ENCODE results near the gene HDDC2. TPM values are rescaled to one million over a fixed set of nuclear protein-coding genes. Genes with fewer than 3 reads are reported as not detected.
A peak's percentile ranks its signal among the peaks of the same experiment; 100 is the strongest.

The HDDC2 gene
- polyA plus RNA-seq, 3 donors = 24.4 to 59.9 (median 42.6) TPM

DNA sequence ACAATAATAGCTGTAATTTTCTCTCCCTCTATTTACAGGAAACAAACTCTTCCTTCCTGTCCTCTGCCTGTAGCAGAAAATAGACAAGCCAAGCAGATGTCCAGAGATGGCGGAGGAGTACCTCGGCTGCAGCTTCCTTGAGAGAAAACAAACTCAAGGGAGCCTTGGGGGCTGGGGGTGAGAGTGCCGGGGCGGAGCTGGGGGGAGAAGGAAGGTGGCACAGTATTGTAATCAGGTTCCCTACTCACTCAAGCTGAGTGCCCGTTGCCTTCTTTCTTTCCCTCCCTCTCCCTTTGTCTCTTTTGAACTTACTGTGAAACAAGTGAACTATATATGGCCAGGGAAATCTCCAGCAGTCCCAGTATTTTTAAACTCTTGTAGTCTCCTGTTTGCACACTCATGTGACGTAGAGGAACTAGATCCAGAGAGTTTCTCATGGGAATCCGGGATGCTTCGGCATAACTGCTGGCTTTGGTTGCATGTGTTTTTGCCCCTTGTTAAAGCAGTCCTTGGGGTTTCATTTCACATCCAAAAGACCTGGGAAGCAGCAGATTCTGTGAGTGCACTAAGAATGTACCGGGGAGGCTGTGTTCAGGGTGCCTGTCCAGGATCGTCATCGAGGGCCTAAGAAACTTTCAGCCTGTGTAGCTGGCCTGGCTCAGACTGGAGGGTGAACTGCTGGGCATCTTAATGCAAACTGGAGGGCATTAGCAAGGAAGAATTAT, 44.6 kb upstream of the HDDC2 start:
- 63% methylated on average over 8 of the region's 11 CpGs for WGBS (ENCODE audit: insufficient coverage)
- H4K20me1 ChIP-seq (ENCODE audit: insufficient read depth, low read length) = no peaks in the 10 kb centered on the region
- H3K27me3 Mint-ChIP-seq (ENCODE audit: low read depth in 3 of 3) = peaks cover 0 to 1% (median 0%) of the 10 kb centered on the region in 3 donors
- no peaks in the 10 kb centered on the region for H3K4me1 Mint-ChIP-seq
- peak overlapping the region; percentile 55 for H2AFZ ChIP-seq (ENCODE audit: insufficient read depth, low read depth, low read length, poor library complexity, severe bottlenecking)
- DNase-seq = no peak
- H3K36me3 Mint-ChIP-seq = no peaks in the 10 kb centered on the region
- no peak overlapping the region for H3K27ac ChIP-seq (ENCODE audit: low read depth in 1 of 2, low read length in 2 of 2)
- H3K27me3 ChIP-seq (ENCODE audit: control insufficient read depth in 2 of 2, insufficient read depth in 2 of 2, low read length in 2 of 2) = no peaks in the 10 kb centered on the region
- peaks cover 11 to 13% of the 10 kb centered on the region in 2 donors for H3K4me1 ChIP-seq (ENCODE audit: control insufficient read depth in 1 of 2, insufficient read depth in 2 of 2, low read length in 2 of 2)
- TF ChIP-seq, protein P1, sequence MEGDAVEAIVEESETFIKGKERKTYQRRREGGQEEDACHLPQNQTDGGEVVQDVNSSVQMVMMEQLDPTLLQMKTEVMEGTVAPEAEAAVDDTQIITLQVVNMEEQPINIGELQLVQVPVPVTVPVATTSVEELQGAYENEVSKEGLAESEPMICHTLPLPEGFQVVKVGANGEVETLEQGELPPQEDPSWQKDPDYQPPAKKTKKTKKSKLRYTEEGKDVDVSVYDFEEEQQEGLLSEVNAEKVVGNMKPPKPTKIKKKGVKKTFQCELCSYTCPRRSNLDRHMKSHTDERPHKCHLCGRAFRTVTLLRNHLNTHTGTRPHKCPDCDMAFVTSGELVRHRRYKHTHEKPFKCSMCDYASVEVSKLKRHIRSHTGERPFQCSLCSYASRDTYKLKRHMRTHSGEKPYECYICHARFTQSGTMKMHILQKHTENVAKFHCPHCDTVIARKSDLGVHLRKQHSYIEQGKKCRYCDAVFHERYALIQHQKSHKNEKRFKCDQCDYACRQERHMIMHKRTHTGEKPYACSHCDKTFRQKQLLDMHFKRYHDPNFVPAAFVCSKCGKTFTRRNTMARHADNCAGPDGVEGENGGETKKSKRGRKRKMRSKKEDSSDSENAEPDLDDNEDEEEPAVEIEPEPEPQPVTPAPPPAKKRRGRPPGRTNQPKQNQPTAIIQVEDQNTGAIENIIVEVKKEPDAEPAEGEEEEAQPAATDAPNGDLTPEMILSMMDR (IDR thresholded peaks at IDR 0.05) = no peak
- peak overlapping the region in 1 of 7 donors; percentile 59 for H3K27ac Mint-ChIP-seq
- peaks cover 0 to 2% (median 0%) of the 10 kb centered on the region in 7 donors for H3K9me3 Mint-ChIP-seq
- no peaks in the 10 kb centered on the region for H3K9me3 ChIP-seq (replicated peaks in 1 of 2; ENCODE audit: control insufficient read depth in 1 of 2, insufficient read depth in 1 of 2, low read length in 2 of 2)
- peak overlapping the region; percentile 39 for H3K4me2 ChIP-seq (replicated peaks; ENCODE audit: extremely low read depth, low read length, poor library complexity, severe bottlenecking)
- intact Hi-C loops (cut with micrococcal nuclease) = no loop called here
- peak overlapping the region in 1 of 3 experiments; percentile 19 for H3K4me3 ChIP-seq (replicated peaks in 1 of 3; ENCODE audit: low read depth in 2 of 3, low read length in 3 of 3)
- peak overlapping the region in 1 of 2 donors; percentile 42 for H3K4me3 Mint-ChIP-seq
- no peaks in the 10 kb centered on the region for H3K36me3 ChIP-seq (replicated peaks in 1 of 2; ENCODE audit: control insufficient read depth in 1 of 2, insufficient read depth in 2 of 2, low read length in 2 of 2)
- H3K79me2 ChIP-seq (ENCODE audit: insufficient read depth, low read length) = no peaks in the 10 kb centered on the region
- peak overlapping the region; percentile 2 for H3K9ac ChIP-seq (ENCODE audit: insufficient read depth, low read length, poor library complexity, severe bottlenecking)

DNA sequence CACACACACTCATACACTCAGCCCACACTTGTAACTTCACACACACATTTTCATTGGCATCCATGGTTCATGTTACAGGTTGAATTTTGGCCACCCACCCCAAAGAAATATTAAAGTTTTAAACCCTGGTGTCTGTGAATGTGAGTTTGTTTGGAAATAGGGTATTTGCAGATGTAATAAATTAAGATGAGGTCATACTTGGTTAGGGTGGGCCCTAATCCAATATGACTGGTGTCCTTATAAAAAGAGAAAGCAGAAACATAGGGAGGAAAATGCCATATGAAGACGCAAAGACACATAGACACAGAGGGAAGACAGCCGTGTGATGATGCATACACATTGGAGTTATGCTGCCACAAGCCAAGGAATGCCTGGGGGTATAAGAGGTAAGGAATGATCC, 39.7 kb upstream of the HDDC2 start:
- DNase-seq = no peak
- no peak overlapping the region for H3K9ac ChIP-seq (ENCODE audit: insufficient read depth, low read length, poor library complexity, severe bottlenecking)
- H4K20me1 ChIP-seq (ENCODE audit: insufficient read depth, low read length) = no peaks in the 10 kb centered on the region
- no peaks in the 10 kb centered on the region for H3K27me3 ChIP-seq (ENCODE audit: control insufficient read depth in 2 of 2, insufficient read depth in 2 of 2, low read length in 2 of 2)
- H3K36me3 ChIP-seq (replicated peaks in 1 of 2; ENCODE audit: control insufficient read depth in 1 of 2, insufficient read depth in 2 of 2, low read length in 2 of 2) = no peaks in the 10 kb centered on the region
- Mint-ChIP-seq H3K27me3 (ENCODE audit: low read depth in 3 of 3) (peaks cover 0 to 7% (median 3%) of the 10 kb centered on the region in 3 donors), H3K36me3 (no peaks in the 10 kb centered on the region), H3K4me3 (no peak overlapping the region), H3K27ac (peak overlapping the region in 1 of 7 donors; percentile 7), H3K9me3 (peaks cover 0 to 2% (median 0%) of the 10 kb centered on the region in 7 donors), H3K4me1 (no peaks in the 10 kb centered on the region)
- TF ChIP-seq, protein P1 (IDR thresholded peaks at IDR 0.05) = no peak
- no peaks in the 10 kb centered on the region for H3K79me2 ChIP-seq (ENCODE audit: insufficient read depth, low read length)
- no peak overlapping the region for H3K4me3 ChIP-seq (replicated peaks in 1 of 3; ENCODE audit: low read depth in 2 of 3, low read length in 3 of 3)
- H2AFZ ChIP-seq (ENCODE audit: insufficient read depth, low read depth, low read length, poor library complexity, severe bottlenecking) = no peak overlapping the region
- no peak overlapping the region for H3K4me2 ChIP-seq (replicated peaks; ENCODE audit: extremely low read depth, low read length, poor library complexity, severe bottlenecking)
- H3K27ac ChIP-seq (ENCODE audit: low read depth in 1 of 2, low read length in 2 of 2) = no peak overlapping the region
- intact Hi-C loops (cut with micrococcal nuclease) = no loop called here
- H3K4me1 ChIP-seq (ENCODE audit: control insufficient read depth in 1 of 2, insufficient read depth in 2 of 2, low read length in 2 of 2) = peaks cover 8 to 9% of the 10 kb centered on the region in 2 donors
- WGBS (ENCODE audit: insufficient coverage) = 86% methylated on average over 2 of the region's 2 CpGs
- H3K9me3 ChIP-seq (replicated peaks in 1 of 2; ENCODE audit: control insufficient read depth in 1 of 2, insufficient read depth in 1 of 2, low read length in 2 of 2) = no peaks in the 10 kb centered on the region
